ENCODE measurements around the gene FAM89A.
"Not testable (repeated sequence)": the region's sequence is repeated elsewhere in the genome, so short reads cannot be mapped to it uniquely, and the experiment has no call there.

The FAM89A gene

GRCh38 chr1:230994860-230995259 is 45.2 kb downstream of the FAM89A start:
- in situ Hi-C loops (cut with MboI; ENCODE audit: low sequenced_read_pairs), result no loop called here

GRCh38 chr1:230992100-230992774 is 47.8 kb downstream of the FAM89A start:
- in situ Hi-C loops (cut with MboI; ENCODE audit: low sequenced_read_pairs), result no loop called here

GRCh38 chr1:230987448-230987847 is 52.6 kb downstream of the FAM89A start:
- in situ Hi-C loops (cut with MboI; ENCODE audit: low sequenced_read_pairs), result no loop called here

GRCh38 chr1:230986976-230987375 is 53.1 kb downstream of the FAM89A start:
- in situ Hi-C loops (cut with MboI; ENCODE audit: low sequenced_read_pairs), result no loop called here

GRCh38 chr1:230985711-230986110 is 54.3 kb downstream of the FAM89A start:
- in situ Hi-C loops (cut with MboI; ENCODE audit: low sequenced_read_pairs), result no loop called here

GRCh38 chr1:230984622-230985515 is 55.2 kb downstream of the FAM89A start:
- in situ Hi-C loops (cut with MboI; ENCODE audit: low sequenced_read_pairs), result not testable (repeated sequence)

GRCh38 chr1:230983811-230984210 is 56.2 kb downstream of the FAM89A start:
- in situ Hi-C loops (cut with MboI; ENCODE audit: low sequenced_read_pairs), result no loop called here

- in situ Hi-C loops (cut with MboI; ENCODE audit: low sequenced_read_pairs), result no loop called here
Observed at GRCh38 chr1:230982696-230983095, 57.4 kb downstream of the FAM89A start.

GRCh38 chr1:230979952-230980351 is 60.1 kb downstream of the FAM89A start:
- in situ Hi-C loops (cut with MboI; ENCODE audit: low sequenced_read_pairs), result no loop called here

- in situ Hi-C loops (cut with MboI; ENCODE audit: low sequenced_read_pairs), result no loop called here
Observed at GRCh38 chr1:230979389-230979716, 60.7 kb downstream of the FAM89A start.

GRCh38 chr1:230978491-230979388 is 61.3 kb downstream of the FAM89A start, which contains the start of the genes ARV1 and TTC13:
Gene ARV1, plus strand, starts transcription at chr1:230979094. Its CDS starts 12 bp downstream, at chr1:230979106.
Gene TTC13, minus strand, starts transcription at chr1:230978861. Its CDS starts 31 bp downstream, at chr1:230978830.
- in situ Hi-C loops (cut with MboI; ENCODE audit: low sequenced_read_pairs), result no loop called here

GRCh38 chr1:230977761-230978490 is 62.1 kb downstream of the FAM89A start:
- in situ Hi-C loops (cut with MboI; ENCODE audit: low sequenced_read_pairs), result no loop called here

- in situ Hi-C loops (cut with MboI; ENCODE audit: low sequenced_read_pairs), result no loop called here
Observed at GRCh38 chr1:230976825-230977747, 63.0 kb downstream of the FAM89A start.

- in situ Hi-C loops (cut with MboI; ENCODE audit: low sequenced_read_pairs), result no loop called here
Observed at GRCh38 chr1:230976360-230976759, 63.7 kb downstream of the FAM89A start.

GRCh38 chr1:230975636-230976035 is 64.4 kb downstream of the FAM89A start:
- in situ Hi-C loops (cut with MboI; ENCODE audit: low sequenced_read_pairs), result no loop called here

GRCh38 chr1:230972855-230973271 is 67.2 kb downstream of the FAM89A start:
- in situ Hi-C loops (cut with MboI; ENCODE audit: low sequenced_read_pairs), result no loop called here

- in situ Hi-C loops (cut with MboI; ENCODE audit: low sequenced_read_pairs), result no loop called here
Observed at GRCh38 chr1:230971771-230972170, 68.3 kb downstream of the FAM89A start.

GRCh38 chr1:230970432-230970831 is 69.6 kb downstream of the FAM89A start:
- in situ Hi-C loops (cut with MboI; ENCODE audit: low sequenced_read_pairs), result no loop called here
